SHP77 (cell line): ENCODE measurements around the gene GALNT9.
A peak's percentile ranks its signal among the peaks of the same experiment; 100 is the strongest.
"Not testable (repeated sequence)": the region's sequence is repeated elsewhere in the genome, so short reads cannot be mapped to it uniquely, and the experiment has no call there.

Experiments used
- DNase-seq, 2 experiments: peaks; one replicate each; lab custom pipeline; 2025; lab: John Stamatoyannopoulos, UW

The GALNT9 gene

DNA sequence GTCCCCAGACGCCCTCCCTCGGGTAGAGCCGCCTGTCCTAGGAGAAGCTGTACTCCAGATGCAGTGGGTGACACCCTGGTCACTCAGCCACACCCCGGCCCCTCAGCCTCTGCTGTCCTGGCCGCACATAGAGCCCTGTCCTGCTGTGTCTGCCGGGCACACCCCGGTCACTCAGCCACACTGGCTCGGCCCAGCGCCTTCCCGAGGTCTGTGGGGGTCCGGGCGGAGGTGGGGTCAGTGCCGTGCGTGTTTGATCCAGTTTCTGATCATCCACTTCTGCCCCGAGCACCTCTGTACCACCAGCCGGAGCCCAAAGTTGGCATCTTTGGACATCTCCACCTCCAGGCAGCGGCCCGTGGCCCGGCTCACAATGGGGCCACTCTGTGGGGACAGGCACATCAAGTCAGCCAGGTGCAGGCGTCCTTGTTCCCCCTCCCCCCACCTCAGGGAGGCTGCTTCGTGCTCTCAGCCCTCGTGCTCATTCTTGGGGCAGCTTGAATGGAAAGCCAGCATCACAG is 132.5 kb downstream of the GALNT9 start:
- DNase-seq = no peak

- peak; percentile 70 to 88 for DNase-seq
These were observed 133.1 kb downstream of the GALNT9 start for GRCh38 chr12:132196038-132196872.

- DNase-seq = not testable (repeated sequence)
These were observed 134.1 kb downstream of the GALNT9 start for GRCh38 chr12:132195242-132195641.

DNA sequence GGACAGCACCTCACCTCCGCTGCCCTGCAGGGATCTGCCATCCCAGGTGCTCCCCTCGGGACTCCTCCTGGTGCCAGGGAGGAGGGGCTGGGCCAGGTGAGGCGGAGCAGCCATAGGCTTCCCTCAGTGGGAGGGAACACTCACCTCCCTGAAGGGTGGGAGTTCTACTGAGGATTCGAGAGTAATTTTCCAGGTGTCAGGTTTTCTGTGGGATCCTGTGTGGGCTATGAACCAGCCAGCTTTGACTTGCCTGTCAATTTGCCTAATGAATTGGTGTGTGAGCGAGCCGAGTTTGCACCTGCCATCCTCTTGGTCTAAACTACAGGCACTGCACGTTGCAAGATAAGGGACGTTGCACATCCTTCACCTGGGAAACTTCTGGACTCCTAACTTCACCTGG is 134.8 kb downstream of the GALNT9 start:
- DNase-seq = no peak

DNA sequence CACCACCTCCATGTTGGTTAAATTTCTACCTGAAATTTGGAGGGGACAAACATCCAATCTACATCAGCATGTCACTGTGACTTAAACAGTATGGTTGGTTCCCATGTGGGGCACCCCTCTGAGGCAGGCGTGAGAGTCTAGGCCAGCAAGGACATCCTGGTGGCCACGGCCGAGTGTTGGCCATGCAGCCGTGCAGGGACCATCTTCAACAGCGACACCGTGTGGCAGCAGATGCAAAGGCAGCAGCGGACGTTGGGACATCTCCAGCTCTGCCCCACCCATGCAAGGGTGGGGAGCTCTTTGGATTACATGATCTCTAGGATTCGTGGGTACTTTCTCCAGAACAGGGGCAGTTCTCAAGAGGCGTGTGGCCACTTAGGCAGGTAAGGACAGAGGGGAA is 135.3 kb downstream of the GALNT9 start:
- no peak for DNase-seq

DNA sequence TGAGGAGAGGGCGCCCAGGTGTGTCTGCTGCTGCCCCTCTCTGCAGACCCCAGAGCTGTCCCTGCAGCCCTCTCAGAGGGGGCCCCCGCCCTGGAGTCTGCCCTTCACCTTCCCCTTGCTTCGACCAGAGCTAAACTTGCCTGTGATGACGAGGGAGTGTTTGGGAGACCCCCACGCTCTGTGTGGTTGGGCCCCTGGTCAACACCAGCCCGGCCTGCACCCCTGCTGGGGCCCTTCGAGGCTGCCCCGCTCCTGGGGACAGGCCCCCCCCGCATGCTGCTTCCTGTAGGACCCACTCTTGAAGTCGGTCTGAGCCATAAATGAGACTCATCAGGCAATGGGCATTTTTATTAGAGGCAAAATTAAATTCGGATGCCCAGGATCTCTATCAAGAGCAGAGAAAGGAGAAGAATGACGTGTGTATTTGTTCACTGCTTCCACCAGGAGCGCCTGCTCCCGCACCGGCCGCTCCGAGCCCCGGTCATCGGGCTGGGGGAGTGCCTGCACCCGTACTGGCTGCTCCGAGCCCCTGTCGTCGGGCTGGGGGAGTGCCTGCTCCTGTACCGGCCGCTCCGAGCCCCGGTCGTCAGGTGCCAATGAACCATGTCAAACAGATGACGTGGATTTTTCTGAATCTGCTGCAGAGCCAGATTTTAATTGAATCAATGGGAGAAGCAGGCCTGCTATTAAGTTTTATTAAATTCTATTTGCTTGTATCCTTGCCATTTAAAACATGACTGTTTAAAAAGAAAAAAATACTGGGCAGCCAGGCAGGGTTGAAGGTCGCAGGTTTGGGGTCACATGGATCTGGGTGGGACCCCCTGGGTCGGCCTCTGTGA is 137.5 kb downstream of the GALNT9 start:
- no peak for DNase-seq

- DNase-seq = peak in 1 of 2 experiments; percentile 9
These were observed 138.4 kb downstream of the GALNT9 start for GRCh38 chr12:132190834-132191500.

GRCh38 chr12:132190012-132190755 is 139.2 kb downstream of the GALNT9 start:
- DNase-seq = peak in 1 of 2 experiments; percentile 16

- DNase-seq = peak; percentile 84 to 93
These were observed 139.9 kb downstream of the GALNT9 start for GRCh38 chr12:132189378-132190011.

- DNase-seq = no peak
These were observed 140.5 kb downstream of the GALNT9 start for GRCh38 chr12:132188916-132189325.

DNA sequence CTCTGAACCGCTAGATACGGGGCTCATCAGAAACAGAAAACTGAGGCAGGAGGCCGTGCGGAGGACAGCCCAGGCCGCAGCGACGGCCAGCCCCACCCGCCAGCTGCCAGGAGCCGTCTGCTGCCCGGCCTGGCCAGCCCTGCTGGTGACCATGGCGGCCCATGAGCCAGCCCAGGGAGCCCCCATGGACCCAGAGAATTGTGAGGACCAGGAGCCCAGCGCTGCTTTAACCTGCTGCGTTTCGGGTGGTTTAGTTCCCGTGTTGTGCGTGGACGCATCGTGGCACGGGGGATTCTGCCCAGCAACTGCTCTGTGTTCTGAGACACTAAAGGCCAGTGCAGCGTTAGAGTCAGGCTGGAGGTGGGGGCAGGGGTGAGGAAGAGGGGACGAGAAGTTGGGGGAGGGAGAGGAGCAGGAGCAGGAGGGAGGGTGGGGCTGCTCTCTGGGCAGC is 140.9 kb downstream of the GALNT9 start:
- no peak for DNase-seq

GRCh38 chr12:132187646-132188450 is 141.5 kb downstream of the GALNT9 start:
- no peak for DNase-seq

DNA sequence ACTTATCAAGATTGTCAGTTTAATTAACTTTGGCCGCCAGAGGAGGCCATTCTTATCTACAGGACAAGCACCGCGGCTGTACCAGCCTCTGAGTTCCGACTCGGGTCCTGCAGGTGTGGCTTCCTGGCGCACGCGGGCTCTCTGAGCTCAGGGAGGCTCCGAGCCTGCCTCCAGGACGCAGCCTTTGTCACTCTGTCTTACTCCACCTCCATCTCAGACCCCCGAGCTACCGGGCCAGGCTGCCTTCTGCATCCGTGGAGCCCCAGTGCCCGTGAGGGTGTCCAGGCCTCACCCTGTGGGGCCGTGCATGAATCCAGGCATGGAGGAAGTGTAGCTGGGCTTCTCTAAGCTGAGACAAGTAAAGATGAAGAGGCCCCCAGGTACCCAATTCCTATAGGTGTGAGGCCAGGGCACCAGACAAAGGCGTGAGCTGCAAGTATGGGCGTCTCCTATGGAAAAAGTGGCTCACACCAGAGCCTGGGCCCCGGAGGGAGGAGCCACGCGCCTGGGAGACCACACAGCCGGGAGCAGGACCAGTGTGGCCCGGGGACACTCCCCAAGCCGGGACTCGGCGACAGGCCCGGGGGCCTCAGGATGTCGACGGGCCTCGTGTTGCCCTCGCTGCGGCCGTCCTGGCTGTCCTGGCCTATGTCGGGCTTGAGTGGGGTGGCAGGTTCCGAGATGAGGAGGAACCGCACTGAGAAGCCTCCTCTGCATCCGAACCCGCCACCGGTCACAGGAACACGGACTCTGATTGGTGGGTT is 142.3 kb downstream of the GALNT9 start:
- no peak for DNase-seq

DNA sequence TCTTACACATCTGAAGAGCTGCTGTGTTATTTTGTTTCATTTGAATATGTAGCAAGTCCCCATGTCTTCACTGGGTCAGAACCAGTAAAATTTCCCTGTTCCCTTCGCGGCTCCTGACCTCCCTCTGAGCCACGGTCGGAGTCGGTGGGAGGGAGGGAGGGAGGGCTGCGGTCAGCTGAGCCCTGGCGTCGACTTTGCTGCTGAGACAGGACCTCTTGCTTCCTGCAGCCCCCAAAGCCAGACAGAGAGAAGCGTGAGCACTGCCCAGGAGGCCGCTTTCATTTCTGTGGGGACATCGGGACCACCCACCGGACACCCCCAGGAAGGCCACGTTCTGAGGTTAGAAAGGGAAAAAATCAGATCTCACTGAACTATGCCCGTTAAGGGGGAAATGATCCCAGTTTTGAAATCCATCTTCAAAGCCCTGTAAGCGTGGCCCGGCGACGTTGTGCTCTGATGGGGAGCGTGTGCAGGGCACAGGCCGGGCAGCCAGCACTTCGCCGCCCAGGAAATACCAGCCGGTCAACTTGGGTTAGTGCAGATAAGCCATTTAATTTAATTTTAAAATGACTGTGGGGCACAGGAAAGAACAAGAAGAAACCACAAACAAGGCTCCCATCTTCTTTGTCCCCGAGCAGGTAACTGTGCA is 143.1 kb downstream of the GALNT9 start:
- DNase-seq = no peak

DNA sequence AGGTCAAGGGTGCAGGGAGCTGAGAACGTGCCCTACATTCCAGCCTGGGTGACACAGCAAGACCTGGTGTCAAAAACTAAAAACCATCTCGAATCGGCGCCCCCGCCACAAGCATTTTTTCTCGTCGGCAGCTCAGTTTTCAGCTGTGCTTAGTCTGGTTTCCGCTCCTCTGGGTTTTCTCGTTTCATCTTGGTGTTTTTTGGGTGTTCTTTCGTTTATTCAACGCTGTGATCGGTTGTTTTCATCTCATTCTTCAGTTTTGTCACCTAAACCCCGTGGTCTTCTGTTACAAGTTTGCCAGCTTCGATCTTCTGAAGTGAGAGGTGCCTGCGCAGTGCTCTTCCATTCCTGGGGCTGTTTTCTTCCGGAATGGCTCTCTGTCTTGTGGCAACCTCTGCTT is 143.7 kb downstream of the GALNT9 start:
- DNase-seq = no peak

DNA sequence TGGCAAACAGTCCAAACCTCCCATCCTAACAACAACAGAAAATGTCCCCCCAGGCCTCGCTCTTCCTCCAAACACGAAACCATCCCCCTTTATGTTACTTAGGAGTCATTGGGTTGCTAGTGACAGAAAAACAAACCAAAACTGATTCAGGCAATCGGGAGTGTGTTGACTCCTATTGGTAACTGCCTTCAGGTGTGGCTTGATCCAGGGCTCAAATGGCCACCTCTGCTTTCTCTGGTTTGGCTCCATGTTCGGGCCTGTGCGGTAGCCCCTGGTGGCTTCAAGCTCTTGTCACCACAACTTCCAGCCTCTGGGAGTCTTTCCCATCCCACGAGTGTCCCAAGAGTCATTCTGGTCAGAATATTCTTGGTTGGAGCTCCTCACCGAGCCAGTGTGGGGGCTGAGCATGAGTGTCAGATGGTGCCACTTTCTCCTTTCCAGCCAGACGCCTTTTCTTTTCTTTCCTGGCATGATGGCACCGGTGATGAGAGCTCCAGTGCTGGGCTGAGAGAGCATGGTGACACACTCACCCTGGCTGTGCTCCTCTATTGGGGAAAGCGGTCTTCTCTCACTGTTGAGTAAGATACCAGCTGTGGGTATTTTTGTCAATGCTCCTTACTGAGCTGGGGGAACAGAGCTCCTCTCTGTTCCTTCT is 146.6 kb downstream of the GALNT9 start:
- DNase-seq = no peak

DNA sequence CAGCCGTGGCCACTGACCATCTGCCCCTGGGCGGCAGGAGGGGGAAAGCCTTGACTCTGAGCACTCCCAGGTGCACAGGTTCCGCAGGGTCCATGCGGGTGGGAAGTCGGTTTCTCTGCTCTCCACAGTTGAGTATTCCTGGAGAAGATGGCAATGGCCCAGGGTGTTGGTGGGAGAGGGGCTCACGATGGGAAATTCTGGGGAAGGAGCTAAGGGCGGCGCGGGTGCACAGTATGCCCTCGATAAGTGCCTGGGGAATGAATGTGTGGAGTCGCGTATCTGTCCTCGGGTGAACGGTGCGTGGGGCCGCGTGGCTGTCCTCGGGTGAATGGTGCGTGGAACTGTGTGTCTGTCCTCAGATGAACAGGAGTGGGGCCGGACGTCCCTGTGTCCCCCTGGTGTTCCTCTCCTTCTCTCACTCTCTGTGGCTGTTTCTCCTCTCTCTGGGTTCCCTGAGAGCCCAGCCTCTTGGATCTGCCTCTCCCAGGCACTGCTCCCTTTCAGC is 147.1 kb downstream of the GALNT9 start:
- no peak for DNase-seq

DNA sequence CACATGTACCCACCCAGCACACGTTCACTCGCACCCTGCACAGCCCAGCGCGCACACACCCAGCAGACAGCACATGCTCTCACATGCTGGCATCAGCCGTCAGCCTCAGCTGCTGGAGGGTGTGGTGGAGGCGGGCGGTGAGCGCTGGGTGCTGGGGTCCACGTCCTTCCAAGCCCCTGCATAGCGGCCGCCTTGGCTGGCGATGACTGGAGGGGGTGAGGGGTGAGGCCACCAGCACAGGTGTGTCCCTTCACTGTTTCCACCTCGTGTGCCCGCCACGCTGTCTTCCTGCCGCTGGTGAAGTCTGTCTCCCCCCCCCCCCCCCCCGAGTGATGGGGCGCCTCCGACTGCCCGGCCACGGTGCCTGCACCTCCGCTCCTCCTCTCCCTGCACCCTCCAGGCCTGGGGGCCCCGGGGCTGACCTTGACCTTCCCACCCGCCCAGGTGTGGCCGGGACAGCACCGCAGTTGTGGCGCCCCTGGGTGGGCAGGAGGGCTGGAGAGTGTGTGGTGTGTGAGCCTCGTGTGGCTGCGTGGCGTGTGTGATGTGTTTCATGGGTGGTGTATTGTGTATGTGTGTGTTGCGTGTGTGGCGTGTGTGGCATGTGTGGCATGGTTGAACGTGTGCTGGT is 147.7 kb downstream of the GALNT9 start:
- no peak for DNase-seq
